GM19397 (cell line): ENCODE results near the gene STRIT1.
"Not testable (repeated sequence)": the region's sequence is repeated elsewhere in the genome, so short reads cannot be mapped to it uniquely, and the experiment has no call there.

Experiments used
- ATAC-seq: cut with Tn5 transposase; IDR thresholded peaks from one replicate; pipeline ENCODE4 v1.9.1; 2021; ENCODE audit warnings: mild to moderate bottlenecking, moderate library complexity; ENCODE audit not compliant: unreplicated experiment

STRIT1 gene

GRCh38 chr3:155274435-155274834, 19.0 kb downstream of the STRIT1 start:
- ATAC-seq, result not testable (repeated sequence)

GRCh38 chr3:155271343-155271613, 22.2 kb downstream of the STRIT1 start:
- no peak for ATAC-seq

GRCh38 chr3:155270485-155271342, 22.8 kb downstream of the STRIT1 start:
- no peak for ATAC-seq

GRCh38 chr3:155270063-155270462, 23.4 kb downstream of the STRIT1 start:
- ATAC-seq, result no peak

- ATAC-seq, result not testable (repeated sequence)
Measured at GRCh38 chr3:155262855-155263254, 30.6 kb downstream of the STRIT1 start.

GRCh38 chr3:155262295-155262694, 31.2 kb downstream of the STRIT1 start:
- ATAC-seq, result no peak

- no peak for ATAC-seq
Measured at GRCh38 chr3:155254445-155254844, 39.0 kb downstream of the STRIT1 start.

GRCh38 chr3:155252535-155252934, 40.9 kb downstream of the STRIT1 start:
- no peak for ATAC-seq

GRCh38 chr3:155252021-155252420, 41.5 kb downstream of the STRIT1 start:
- ATAC-seq, result no peak

GRCh38 chr3:155248531-155249187, 44.8 kb downstream of the STRIT1 start:
- no peak for ATAC-seq

- ATAC-seq, result no peak
Measured at GRCh38 chr3:155244699-155245098, 48.8 kb downstream of the STRIT1 start.

- no peak for ATAC-seq
Measured at GRCh38 chr3:155244216-155244615, 49.3 kb downstream of the STRIT1 start.

- no peak for ATAC-seq
Measured at GRCh38 chr3:155243512-155243921, 50.0 kb downstream of the STRIT1 start.

- ATAC-seq, result no peak
Measured at GRCh38 chr3:155242342-155242741, 51.1 kb downstream of the STRIT1 start.

- ATAC-seq, result no peak
Measured at GRCh38 chr3:155241579-155241978, 51.9 kb downstream of the STRIT1 start.
